Nephron (organoid): Measurements from ENCODE around the gene SGO1.
"Not testable (repeated sequence)": the region's sequence is repeated elsewhere in the genome, so short reads cannot be mapped to it uniquely, and the experiment has no call there.

Source experiments
- H3K27ac Mint-ChIP-seq, 3 experiments: 2 replicates each; pipeline ENCODE4 v1.8.0; 2020; ENCODE audit warnings: mixed read lengths in 3 of 3, mild to moderate bottlenecking in 2 of 3, moderate library complexity in 1 of 3
- H3K27me3 Mint-ChIP-seq: 2 replicates; pipeline ENCODE4 v1.8.0; 2021; ENCODE audit warnings: low read depth, mild to moderate bottlenecking, moderate library complexity, mixed read lengths
- H3K36me3 Mint-ChIP-seq: 2 replicates; pipeline ENCODE4 v1.8.0; 2020; ENCODE audit warnings: low read depth, mixed read lengths
- H3K4me1 Mint-ChIP-seq: 2 replicates; pipeline ENCODE4 v1.8.0; 2020; ENCODE audit warnings: mixed read lengths
- H3K4me3 Mint-ChIP-seq, 3 experiments: 2 replicates each; pipeline ENCODE4 v1.8.0; 2020; ENCODE audit warnings: mild to moderate bottlenecking in 3 of 3, mixed read lengths in 3 of 3, moderate library complexity in 2 of 3
- H3K9me3 Mint-ChIP-seq: 2 replicates; pipeline ENCODE4 v1.8.0; 2020; ENCODE audit warnings: mixed read lengths
- CTCF ChIP-seq, 3 experiments: fragments of 200-600 bp; sonication (generic); IDR thresholded peaks; one replicate each; pipeline ENCODE4 v1.5.0; 2021; ENCODE audit warnings: antibody characterized with exemption in 3 of 3; ENCODE audit not compliant: unreplicated experiment in 3 of 3

The SGO1 gene

GRCh38 chr3:20222274-20222673 lies 36.3 kb upstream of the SGO1 start:
- H3K4me1 Mint-ChIP-seq, result peaks cover 7% of the 10 kb centered on the region
- TF ChIP-seq CTCF (IDR thresholded peaks at IDR 0.05; ENCODE audit: unreplicated experiment in 3 of 3), result no peak
- H3K9me3 Mint-ChIP-seq, result peaks cover 3% of the 10 kb centered on the region
- H3K36me3 Mint-ChIP-seq, result no peaks in the 10 kb centered on the region
- H3K27ac Mint-ChIP-seq, result no peak overlapping the region
- H3K27me3 Mint-ChIP-seq, result peaks cover 3% of the 10 kb centered on the region
- H3K4me3 Mint-ChIP-seq, result no peak overlapping the region

- Mint-ChIP-seq H3K27ac (no peak overlapping the region), H3K4me3 (no peak overlapping the region), H3K36me3 (no peaks in the 10 kb centered on the region), H3K27me3 (peaks cover 3% of the 10 kb centered on the region), H3K4me1 (peaks cover 7% of the 10 kb centered on the region), H3K9me3 (peaks cover 3% of the 10 kb centered on the region)
- TF ChIP-seq CTCF (IDR thresholded peaks at IDR 0.05; ENCODE audit: unreplicated experiment in 3 of 3), result no peak
These were observed 32.2 kb upstream of the SGO1 start for GRCh38 chr3:20218215-20218614.

GRCh38 chr3:20215636-20216035 lies 29.6 kb upstream of the SGO1 start:
- Mint-ChIP-seq H3K9me3 (no peaks in the 10 kb centered on the region), H3K36me3 (no peaks in the 10 kb centered on the region), H3K4me3 (no peak overlapping the region), H3K27me3 (peaks cover 3% of the 10 kb centered on the region), H3K4me1 (peaks cover 7% of the 10 kb centered on the region), H3K27ac (no peak overlapping the region)
- no peak for TF ChIP-seq CTCF (IDR thresholded peaks at IDR 0.05; ENCODE audit: unreplicated experiment in 3 of 3)

- not testable (repeated sequence) for H3K36me3 Mint-ChIP-seq, H3K9me3 Mint-ChIP-seq, H3K4me3 Mint-ChIP-seq, H3K4me1 Mint-ChIP-seq, H3K27me3 Mint-ChIP-seq, H3K27ac Mint-ChIP-seq
These were observed 27.5 kb upstream of the SGO1 start for GRCh38 chr3:20213491-20213890.

- H3K4me1 Mint-ChIP-seq, H3K27ac Mint-ChIP-seq, H3K4me3 Mint-ChIP-seq, H3K36me3 Mint-ChIP-seq, H3K27me3 Mint-ChIP-seq: not testable (repeated sequence)
- peaks cover 14% of the 10 kb centered on the region for H3K9me3 Mint-ChIP-seq
These were observed 21.9 kb upstream of the SGO1 start for GRCh38 chr3:20207945-20208344.

- H3K9me3 Mint-ChIP-seq, result peaks cover 14% of the 10 kb centered on the region
- not testable (repeated sequence) for H3K36me3 Mint-ChIP-seq, H3K4me1 Mint-ChIP-seq, H3K27ac Mint-ChIP-seq, H3K4me3 Mint-ChIP-seq, H3K27me3 Mint-ChIP-seq
These were observed 19.9 kb upstream of the SGO1 start for GRCh38 chr3:20205898-20206297.

GRCh38 chr3:20201143-20201542 lies 15.1 kb upstream of the SGO1 start:
- peaks cover 3% of the 10 kb centered on the region for H3K9me3 Mint-ChIP-seq
- H3K27me3 Mint-ChIP-seq, result no peaks in the 10 kb centered on the region
- no peaks in the 10 kb centered on the region for H3K36me3 Mint-ChIP-seq
- H3K4me3 Mint-ChIP-seq, result no peak overlapping the region
- H3K4me1 Mint-ChIP-seq, result no peaks in the 10 kb centered on the region
- no peak overlapping the region for H3K27ac Mint-ChIP-seq
- TF ChIP-seq CTCF (IDR thresholded peaks at IDR 0.05; ENCODE audit: unreplicated experiment in 3 of 3), result no peak

- Mint-ChIP-seq H3K4me1 (no peaks in the 10 kb centered on the region), H3K4me3 (no peak overlapping the region), H3K36me3 (no peaks in the 10 kb centered on the region), H3K27ac (no peak overlapping the region), H3K9me3 (no peaks in the 10 kb centered on the region), H3K27me3 (no peaks in the 10 kb centered on the region)
- TF ChIP-seq CTCF (IDR thresholded peaks at IDR 0.05; ENCODE audit: unreplicated experiment in 3 of 3), result no peak
These were observed 11.8 kb upstream of the SGO1 start for GRCh38 chr3:20197775-20198174.
